Upper lobe of left lung (tissue), 6 donors: ENCODE measurements around the gene CSF1. TPM values are rescaled to one million over a fixed set of nuclear protein-coding genes. Genes with fewer than 3 reads are reported as not detected.

Experiments used
- ATAC-seq, 2 donors: fragments of 200-7000 bp; cut with Tn5 transposase; one replicate each; pipeline ENCODE4 v1.9.1; 2022; ENCODE audit warnings: mild to moderate bottlenecking in 2 of 2, moderate library complexity in 2 of 2; ENCODE audit not compliant: low FRiP score in 2 of 2
- DNase-seq, 2 donors: peaks; one replicate each; pipeline ENCODE4 v3.0.0-alpha.2; 2019 to 2020
- H3K27ac ChIP-seq, 4 donors: fragments of 200-600 bp; sonication (generic); one replicate each; pipeline ENCODE4 v1.5.1; 2016 to 2019
- H3K27me3 ChIP-seq, 4 donors: fragments of 200-600 bp; sonication (generic); one replicate each; pipeline ENCODE4 v1.5.1; 2017 to 2019
- H3K36me3 ChIP-seq, 4 donors: fragments of 200-600 bp; sonication (generic); one replicate each; pipeline ENCODE4 v1.5.1; 2016 to 2019
- H3K4me1 ChIP-seq, 4 donors: fragments of 200-600 bp; sonication (generic); one replicate each; pipeline ENCODE4 v1.5.1; 2018 to 2019
- H3K4me3 ChIP-seq, 4 donors: fragments of 200-600 bp; sonication (generic); one replicate each; pipeline ENCODE4 v1.5.1; 2017 to 2019; ENCODE audit warnings: mild to moderate bottlenecking in 2 of 4, moderate library complexity in 1 of 4
- H3K9me3 ChIP-seq, 4 donors: fragments of 200-600 bp; sonication (generic); one replicate each; pipeline ENCODE4 v1.5.1; 2018 to 2019
- EP300 ChIP-seq, 4 donors: sonication (generic); formaldehyde crosslinking; IDR thresholded peaks; one replicate each; pipeline ENCODE4 v1.5.1; 2017; ENCODE audit warnings: antibody characterized with exemption in 4 of 4, control low read depth in 2 of 4
- POLR2A ChIP-seq, 4 donors: fragments of 450-650 bp; IDR thresholded peaks; one replicate each; pipeline ENCODE4 v1.5.1; 2016 to 2017; ENCODE audit warnings: antibody characterized with exemption in 4 of 4, mild to moderate bottlenecking in 2 of 4
- POLR2AphosphoS5 ChIP-seq, 2 donors: sonication (generic); formaldehyde crosslinking; IDR thresholded peaks; one replicate each; pipeline ENCODE4 v1.5.1; 2017; ENCODE audit warnings: antibody characterized with exemption in 2 of 2
- WGBS, 2 donors: methylation state at CpG; one replicate each; pipeline ENCODE4 v1.1.5; 2017 to 2018; 5-methylcytosine and 5-hydroxymethylcytosine counted together
- total RNA-seq, 6 donors: library from RNA; depleted of rRNA in 4 of 6; stranded (reverse); fragments of >200 nt in 4 of 6; gene quantifications; one replicate each; pipeline versions ENCODE4 v1.1.0 to v1.2.1, GENCODE V29; 2016 to 2021
- TF ChIP-seq, protein P1 (sequence below), 6 experiments: fragments of 450-650 bp in 4 of 6; fragments of 200-600 bp in 2 of 6; sonication (generic) in 2 of 6; IDR thresholded peaks; one replicate each; pipeline ENCODE4 v1.5.1; 2016 to 2019; ENCODE audit warnings: antibody characterized with exemption in 6 of 6
- donor health status: DM: no; HTN: no; CAD: no; lungs with moderate emphysema.
- donor health status: DM: no; HTN: yes; CAD: no; lungs with severe emphysema.

Gene CSF1
- total RNA-seq, 6 donors from 2014 or later: 19.4 to 106 (median 36.5) TPM

GRCh38 chr1:109959632-109959973 is 49.0 kb downstream of the CSF1 start:
- H3K9me3 ChIP-seq: no peaks in the 10 kb centered on the region
- peaks cover 0 to 16% (median 15%) of the 10 kb centered on the region in 4 donors for H3K4me1 ChIP-seq
- TF ChIP-seq POLR2AphosphoS5 (IDR thresholded peaks at IDR 0.05): no peak
- TF ChIP-seq POLR2A (IDR thresholded peaks at IDR 0.05): peak in 1 of 4 donors; percentile 15
- H3K27ac ChIP-seq: peak overlapping the region in 3 of 4 donors; percentile 47 to 64 (median 58)
- ATAC-seq (peak in 1 of 2 donors; percentile 42), DNase-seq (no peak)
- WGBS, 2 donors: 33 to 40% methylated on average over 1 of the region's 1 CpG
- no peaks in the 10 kb centered on the region for H3K36me3 ChIP-seq
- H3K27me3 ChIP-seq: no peaks in the 10 kb centered on the region
- no peak overlapping the region for H3K4me3 ChIP-seq

- peak overlapping the region in 3 of 4 donors; percentile 47 to 64 (median 58) for H3K27ac ChIP-seq
- TF ChIP-seq POLR2AphosphoS5 (IDR thresholded peaks at IDR 0.05) (no peak), POLR2A (IDR thresholded peaks at IDR 0.05) (no peak), EP300 (IDR thresholded peaks at IDR 0.05) (no peak)
- TF ChIP-seq, protein P1, sequence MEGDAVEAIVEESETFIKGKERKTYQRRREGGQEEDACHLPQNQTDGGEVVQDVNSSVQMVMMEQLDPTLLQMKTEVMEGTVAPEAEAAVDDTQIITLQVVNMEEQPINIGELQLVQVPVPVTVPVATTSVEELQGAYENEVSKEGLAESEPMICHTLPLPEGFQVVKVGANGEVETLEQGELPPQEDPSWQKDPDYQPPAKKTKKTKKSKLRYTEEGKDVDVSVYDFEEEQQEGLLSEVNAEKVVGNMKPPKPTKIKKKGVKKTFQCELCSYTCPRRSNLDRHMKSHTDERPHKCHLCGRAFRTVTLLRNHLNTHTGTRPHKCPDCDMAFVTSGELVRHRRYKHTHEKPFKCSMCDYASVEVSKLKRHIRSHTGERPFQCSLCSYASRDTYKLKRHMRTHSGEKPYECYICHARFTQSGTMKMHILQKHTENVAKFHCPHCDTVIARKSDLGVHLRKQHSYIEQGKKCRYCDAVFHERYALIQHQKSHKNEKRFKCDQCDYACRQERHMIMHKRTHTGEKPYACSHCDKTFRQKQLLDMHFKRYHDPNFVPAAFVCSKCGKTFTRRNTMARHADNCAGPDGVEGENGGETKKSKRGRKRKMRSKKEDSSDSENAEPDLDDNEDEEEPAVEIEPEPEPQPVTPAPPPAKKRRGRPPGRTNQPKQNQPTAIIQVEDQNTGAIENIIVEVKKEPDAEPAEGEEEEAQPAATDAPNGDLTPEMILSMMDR (IDR thresholded peaks at IDR 0.05): no peak
- no peaks in the 10 kb centered on the region for H3K27me3 ChIP-seq
- WGBS, 2 donors: 48 to 54% methylated on average over 7 of the region's 7 CpGs
- no peaks in the 10 kb centered on the region for H3K9me3 ChIP-seq
- H3K4me1 ChIP-seq: peaks cover 0 to 16% (median 15%) of the 10 kb centered on the region in 4 donors
- peak; percentile 60 to 90 for ATAC-seq
- no peak for DNase-seq
- H3K4me3 ChIP-seq: no peak overlapping the region
- H3K36me3 ChIP-seq: no peaks in the 10 kb centered on the region
Observed at GRCh38 chr1:109959974-109960744, 49.5 kb downstream of the CSF1 start.

- Histone ChIP-seq H3K27me3 (no peaks in the 10 kb centered on the region), H3K4me1 (peaks cover 0 to 16% (median 15%) of the 10 kb centered on the region in 4 donors), H3K27ac (peak overlapping the region in 2 of 4 donors; percentile 5 to 64), H3K9me3 (no peaks in the 10 kb centered on the region), H3K4me3 (no peak overlapping the region), H3K36me3 (no peaks in the 10 kb centered on the region)
- no peak for DNase-seq
- WGBS, 2 donors: 21 to 67% methylated on average over 1 of the region's 1 CpG
- ATAC-seq: no peak
- no peak for TF ChIP-seq POLR2A (IDR thresholded peaks at IDR 0.05)
- TF ChIP-seq, protein P1 (IDR thresholded peaks at IDR 0.05): no peak
- no peak for TF ChIP-seq EP300 (IDR thresholded peaks at IDR 0.05)
- TF ChIP-seq POLR2AphosphoS5 (IDR thresholded peaks at IDR 0.05): no peak
Observed at GRCh38 chr1:109960745-109961094, 50.1 kb downstream of the CSF1 start.

GRCh38 chr1:109963864-109964263 is 53.2 kb downstream of the CSF1 start:
- Histone ChIP-seq H3K4me3 (no peak overlapping the region), H3K27me3 (no peaks in the 10 kb centered on the region), H3K9me3 (no peaks in the 10 kb centered on the region), H3K4me1 (peaks cover 0 to 16% (median 15%) of the 10 kb centered on the region in 4 donors), H3K36me3 (no peaks in the 10 kb centered on the region), H3K27ac (no peak overlapping the region)
- TF ChIP-seq POLR2AphosphoS5 (IDR thresholded peaks at IDR 0.05) (no peak), EP300 (IDR thresholded peaks at IDR 0.05) (no peak), POLR2A (IDR thresholded peaks at IDR 0.05) (no peak)
- TF ChIP-seq, protein P1 (IDR thresholded peaks at IDR 0.05): no peak
- WGBS, 2 donors: 70 to 80% methylated on average over 1 of the region's 1 CpG
- ATAC-seq: no peak
- DNase-seq: no peak

DNA sequence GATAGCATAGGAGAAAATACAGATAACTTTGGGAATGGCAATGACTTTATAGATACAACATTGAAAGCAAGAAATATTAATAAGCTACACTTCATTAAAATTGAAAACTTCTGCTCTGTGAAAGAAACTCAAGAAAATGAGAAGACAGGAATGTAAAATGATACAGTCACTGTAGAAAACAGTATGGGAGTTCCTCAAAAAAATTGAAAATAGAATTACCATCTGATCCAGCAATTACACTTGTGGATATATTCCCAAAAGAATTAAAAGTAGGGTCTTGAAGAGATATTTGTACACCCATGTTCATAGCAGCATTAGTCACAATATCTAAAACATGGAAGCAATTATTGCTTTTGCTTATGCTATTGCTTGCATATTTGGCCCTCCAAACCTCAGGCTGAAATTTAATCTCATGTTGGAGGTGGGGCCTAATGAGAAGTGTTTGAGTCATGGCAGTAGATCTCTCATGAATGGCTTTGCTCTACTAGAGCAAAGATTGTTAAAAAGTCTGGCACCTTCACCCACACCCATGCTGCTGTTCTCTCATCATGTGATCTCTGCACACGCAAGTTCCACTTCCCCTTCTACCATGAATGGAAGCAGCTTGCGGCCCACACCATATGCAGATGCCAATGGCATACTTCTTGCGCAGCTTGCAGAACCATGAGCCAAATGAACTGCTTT is 58.6 kb downstream of the CSF1 start:
- Histone ChIP-seq H3K4me1 (no peaks in the 10 kb centered on the region), H3K27me3 (no peaks in the 10 kb centered on the region), H3K4me3 (no peak overlapping the region), H3K27ac (no peak overlapping the region), H3K36me3 (no peaks in the 10 kb centered on the region), H3K9me3 (no peaks in the 10 kb centered on the region)
- 83 to 97% methylated on average over 3 of the region's 3 CpGs for WGBS, 2 donors
- DNase-seq (no peak), ATAC-seq (peak in 1 of 2 donors; percentile 45)
- TF ChIP-seq, protein P1 (IDR thresholded peaks at IDR 0.05): no peak
- TF ChIP-seq POLR2A (IDR thresholded peaks at IDR 0.05) (no peak), POLR2AphosphoS5 (IDR thresholded peaks at IDR 0.05) (no peak), EP300 (IDR thresholded peaks at IDR 0.05) (no peak)
